ENCODE data around the gene PGGT1B. TPM values are rescaled to one million over a fixed set of nuclear protein-coding genes. Genes with fewer than 3 reads are reported as not detected.

Gene PGGT1B
- polyA plus RNA-seq, 3 donors: 3.2 to 32.6 (median 11.6) TPM

DNA sequence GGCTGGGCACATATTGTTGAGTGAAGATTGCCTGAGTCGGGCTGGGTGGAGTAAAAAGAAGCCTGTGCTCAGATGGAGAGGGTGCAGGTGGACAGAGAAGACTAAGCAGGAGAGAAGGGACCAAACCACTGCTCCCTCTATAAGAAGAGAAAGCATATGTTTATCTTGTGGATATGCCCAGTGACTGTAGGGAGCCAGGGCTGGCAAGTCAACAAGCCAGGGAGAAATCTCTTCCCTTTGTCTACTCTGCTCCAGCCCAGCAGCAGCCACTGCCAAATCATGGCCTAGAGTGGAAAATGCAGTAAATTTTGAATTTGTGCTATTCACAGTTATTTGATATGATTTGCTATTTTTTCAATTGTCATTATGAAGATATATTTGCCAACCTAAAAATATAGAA is 59.7 kb downstream of the PGGT1B start:
- H3K27me3 ChIP-seq (ENCODE audit: control insufficient read depth in 2 of 2, insufficient read depth in 2 of 2, low read length in 2 of 2): no peaks in the 10 kb centered on the region
- H3K4me1 ChIP-seq (ENCODE audit: control insufficient read depth in 1 of 2, insufficient read depth in 2 of 2, low read length in 2 of 2): peaks cover 0 to under 1% of the 10 kb centered on the region in 2 donors
- H3K4me3 Mint-ChIP-seq: no peak overlapping the region
- intact Hi-C loops (cut with micrococcal nuclease): no loop called here
- H3K9me3 Mint-ChIP-seq: peaks cover 0 to 3% (median 0%) of the 10 kb centered on the region in 7 donors
- H3K4me3 ChIP-seq (replicated peaks in 1 of 3; ENCODE audit: low read depth in 2 of 3, low read length in 3 of 3): no peak overlapping the region
- H3K27ac Mint-ChIP-seq: no peak overlapping the region
- peaks cover 5% of the 10 kb centered on the region for H3K4me1 Mint-ChIP-seq
- TF ChIP-seq, protein P1, sequence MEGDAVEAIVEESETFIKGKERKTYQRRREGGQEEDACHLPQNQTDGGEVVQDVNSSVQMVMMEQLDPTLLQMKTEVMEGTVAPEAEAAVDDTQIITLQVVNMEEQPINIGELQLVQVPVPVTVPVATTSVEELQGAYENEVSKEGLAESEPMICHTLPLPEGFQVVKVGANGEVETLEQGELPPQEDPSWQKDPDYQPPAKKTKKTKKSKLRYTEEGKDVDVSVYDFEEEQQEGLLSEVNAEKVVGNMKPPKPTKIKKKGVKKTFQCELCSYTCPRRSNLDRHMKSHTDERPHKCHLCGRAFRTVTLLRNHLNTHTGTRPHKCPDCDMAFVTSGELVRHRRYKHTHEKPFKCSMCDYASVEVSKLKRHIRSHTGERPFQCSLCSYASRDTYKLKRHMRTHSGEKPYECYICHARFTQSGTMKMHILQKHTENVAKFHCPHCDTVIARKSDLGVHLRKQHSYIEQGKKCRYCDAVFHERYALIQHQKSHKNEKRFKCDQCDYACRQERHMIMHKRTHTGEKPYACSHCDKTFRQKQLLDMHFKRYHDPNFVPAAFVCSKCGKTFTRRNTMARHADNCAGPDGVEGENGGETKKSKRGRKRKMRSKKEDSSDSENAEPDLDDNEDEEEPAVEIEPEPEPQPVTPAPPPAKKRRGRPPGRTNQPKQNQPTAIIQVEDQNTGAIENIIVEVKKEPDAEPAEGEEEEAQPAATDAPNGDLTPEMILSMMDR (IDR thresholded peaks at IDR 0.05): no peak
- H3K36me3 ChIP-seq (replicated peaks in 1 of 2; ENCODE audit: control insufficient read depth in 1 of 2, insufficient read depth in 2 of 2, low read length in 2 of 2): peaks cover 0 to 9% of the 10 kb centered on the region in 2 donors
- peaks cover 11 to 13% of the 10 kb centered on the region in 2 donors for H3K36me3 Mint-ChIP-seq
- no peak overlapping the region for H3K9ac ChIP-seq (ENCODE audit: insufficient read depth, low read length, poor library complexity, severe bottlenecking)
- DNase-seq: no peak
- H3K27ac ChIP-seq (ENCODE audit: low read depth in 1 of 2, low read length in 2 of 2): no peak overlapping the region
- no peaks in the 10 kb centered on the region for H3K9me3 ChIP-seq (replicated peaks in 1 of 2; ENCODE audit: control insufficient read depth in 1 of 2, insufficient read depth in 1 of 2, low read length in 2 of 2)
- no peak overlapping the region for H3K4me2 ChIP-seq (replicated peaks; ENCODE audit: extremely low read depth, low read length, poor library complexity, severe bottlenecking)
- peaks cover 0 to 5% (median 2%) of the 10 kb centered on the region in 3 donors for H3K27me3 Mint-ChIP-seq (ENCODE audit: low read depth in 3 of 3)
- H3K79me2 ChIP-seq (ENCODE audit: insufficient read depth, low read length): no peaks in the 10 kb centered on the region
- H4K20me1 ChIP-seq (ENCODE audit: insufficient read depth, low read length): no peaks in the 10 kb centered on the region
- H2AFZ ChIP-seq (ENCODE audit: insufficient read depth, low read depth, low read length, poor library complexity, severe bottlenecking): no peak overlapping the region
- 83% methylated on average over 1 of the region's 1 CpG for WGBS (ENCODE audit: insufficient coverage)

DNA sequence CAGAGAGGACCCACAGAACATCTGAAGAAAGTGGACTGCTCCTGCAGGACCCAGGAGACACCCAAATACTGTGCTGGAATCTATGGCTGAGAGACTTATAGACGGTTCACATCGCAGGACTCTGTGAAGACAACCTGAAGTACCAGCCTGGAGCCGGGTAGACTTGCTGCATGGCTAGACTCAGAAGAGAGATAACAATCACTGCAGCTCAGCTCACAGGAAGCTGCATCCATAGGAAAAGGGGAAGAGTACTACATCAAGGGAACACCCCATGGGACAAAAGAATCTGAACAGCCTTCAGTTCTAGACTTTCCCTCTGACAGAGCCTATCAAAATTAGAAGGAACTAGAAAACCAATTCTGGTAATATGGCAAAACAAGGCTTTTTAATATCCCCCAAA is 66.5 kb downstream of the PGGT1B start:
- no peak overlapping the region for H3K27ac ChIP-seq (ENCODE audit: low read depth in 1 of 2, low read length in 2 of 2)
- Mint-ChIP-seq H3K9me3 (peaks cover 0 to 3% (median 0%) of the 10 kb centered on the region in 7 donors), H3K36me3 (peaks cover 2% of the 10 kb centered on the region in 2 donors), H3K27ac (no peak overlapping the region), H3K4me1 (no peaks in the 10 kb centered on the region), H3K4me3 (no peak overlapping the region), H3K27me3 (ENCODE audit: low read depth in 3 of 3) (peaks cover 2 to 11% (median 2%) of the 10 kb centered on the region in 3 donors)
- WGBS (ENCODE audit: insufficient coverage): 100% methylated on average over 2 of the region's 3 CpGs
- H4K20me1 ChIP-seq (ENCODE audit: insufficient read depth, low read length): no peaks in the 10 kb centered on the region
- intact Hi-C loops (cut with micrococcal nuclease): no loop called here
- DNase-seq: no peak
- H3K79me2 ChIP-seq (ENCODE audit: insufficient read depth, low read length): no peaks in the 10 kb centered on the region
- no peak overlapping the region for H3K4me3 ChIP-seq (replicated peaks in 1 of 3; ENCODE audit: low read depth in 2 of 3, low read length in 3 of 3)
- no peak overlapping the region for H3K4me2 ChIP-seq (replicated peaks; ENCODE audit: extremely low read depth, low read length, poor library complexity, severe bottlenecking)
- no peaks in the 10 kb centered on the region for H3K27me3 ChIP-seq (ENCODE audit: control insufficient read depth in 2 of 2, insufficient read depth in 2 of 2, low read length in 2 of 2)
- no peak overlapping the region for H3K9ac ChIP-seq (ENCODE audit: insufficient read depth, low read length, poor library complexity, severe bottlenecking)
- H3K36me3 ChIP-seq (replicated peaks in 1 of 2; ENCODE audit: control insufficient read depth in 1 of 2, insufficient read depth in 2 of 2, low read length in 2 of 2): no peaks in the 10 kb centered on the region
- H3K4me1 ChIP-seq (ENCODE audit: control insufficient read depth in 1 of 2, insufficient read depth in 2 of 2, low read length in 2 of 2): no peaks in the 10 kb centered on the region
- H2AFZ ChIP-seq (ENCODE audit: insufficient read depth, low read depth, low read length, poor library complexity, severe bottlenecking): no peak overlapping the region
- no peaks in the 10 kb centered on the region for H3K9me3 ChIP-seq (replicated peaks in 1 of 2; ENCODE audit: control insufficient read depth in 1 of 2, insufficient read depth in 1 of 2, low read length in 2 of 2)
- TF ChIP-seq, protein P1 (IDR thresholded peaks at IDR 0.05): no peak

All from CD14-positive monocyte (primary cell).